Activated naive CD4-positive, alpha-beta T cell treated with anti-CD3 and anti-CD28 coated beads, Interleukin-2, amount 50 U/mL, for 24 hours (primary cell): Measurements from ENCODE around the gene DOK6.
A peak's percentile ranks its signal among the peaks of the same experiment; 100 is the strongest.
"Not testable (repeated sequence)": the region's sequence is repeated elsewhere in the genome, so short reads cannot be mapped to it uniquely, and the experiment has no call there.

Source experiments
- H3K27ac Mint-ChIP-seq: one replicate; pipeline ENCODE4 v1.8.0; 2021; ENCODE audit warnings: mild to moderate bottlenecking, mixed read lengths
- H3K27me3 Mint-ChIP-seq: one replicate; pipeline ENCODE4 v1.8.0; 2021; ENCODE audit warnings: mixed read lengths
- H3K36me3 Mint-ChIP-seq: one replicate; pipeline ENCODE4 v1.8.0; 2021; ENCODE audit warnings: mixed read lengths
- H3K4me1 Mint-ChIP-seq: one replicate; pipeline ENCODE4 v1.8.0; 2021; ENCODE audit warnings: mixed read lengths
- H3K4me3 Mint-ChIP-seq: one replicate; pipeline ENCODE4 v1.8.0; 2021; ENCODE audit warnings: mild to moderate bottlenecking, mixed read lengths
- H3K9me3 Mint-ChIP-seq: one replicate; pipeline ENCODE4 v1.8.0; 2021; ENCODE audit warnings: mixed read lengths

DOK6 gene

DNA sequence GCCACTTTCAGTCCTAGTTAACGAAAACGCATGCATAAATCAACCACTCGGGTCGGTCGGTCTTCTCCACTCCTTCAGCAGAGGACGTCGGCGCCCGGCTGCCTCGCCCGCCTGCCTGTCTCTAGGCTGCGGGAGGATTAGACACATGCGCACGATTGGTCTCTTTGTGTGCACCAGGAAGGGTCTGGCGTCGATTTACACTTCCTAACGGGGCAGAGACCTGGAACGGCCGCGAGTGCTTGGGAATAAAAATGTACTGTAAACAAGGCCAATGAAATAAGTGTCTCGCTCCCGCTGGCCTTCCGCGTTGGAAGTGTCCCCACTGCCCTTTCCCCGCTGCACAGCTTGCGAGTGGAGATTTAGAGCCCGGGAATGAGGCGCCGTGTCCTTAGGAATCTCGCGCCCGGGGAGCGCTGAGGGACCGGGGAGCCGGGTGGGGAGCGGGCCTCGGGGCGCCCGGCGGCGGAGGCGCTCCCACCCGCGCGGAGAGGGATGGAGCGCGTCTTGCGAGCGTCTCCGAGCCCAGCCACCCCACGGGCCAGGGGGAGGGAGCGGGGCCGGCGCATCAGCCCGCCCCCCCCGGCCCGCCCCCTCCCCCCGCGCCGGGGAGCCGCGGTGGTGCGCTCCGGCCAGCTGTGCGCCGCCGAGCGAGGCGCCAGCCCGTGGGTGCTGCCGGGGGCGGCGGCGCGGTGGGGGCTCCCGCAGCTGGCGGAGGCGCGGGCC lies at the start of gene DOK6:
TSS of gene DOK6 (plus strand) at position 636 of the 723 bp plus-strand sequence.
- Mint-ChIP-seq H3K4me1 (peaks cover 12% of the 10 kb centered on the region), H3K9me3 (no peaks in the 10 kb centered on the region), H3K36me3 (peaks cover 2% of the 10 kb centered on the region), H3K27me3 (peaks cover 33% of the 10 kb centered on the region), H3K27ac (no peak within 1 kb of the TSS), H3K4me3 (peak within 1 kb of the TSS; percentile 69)

GRCh38 chr18:69353023-69353422 lies 47.7 kb upstream of the DOK6 start:
- no peaks in the 10 kb centered on the region for H3K36me3 Mint-ChIP-seq
- no peak overlapping the region for H3K4me3 Mint-ChIP-seq
- no peaks in the 10 kb centered on the region for H3K4me1 Mint-ChIP-seq
- no peak overlapping the region for H3K27ac Mint-ChIP-seq
- H3K27me3 Mint-ChIP-seq: peaks cover under 1% of the 10 kb centered on the region
- H3K9me3 Mint-ChIP-seq: no peaks in the 10 kb centered on the region

DNA sequence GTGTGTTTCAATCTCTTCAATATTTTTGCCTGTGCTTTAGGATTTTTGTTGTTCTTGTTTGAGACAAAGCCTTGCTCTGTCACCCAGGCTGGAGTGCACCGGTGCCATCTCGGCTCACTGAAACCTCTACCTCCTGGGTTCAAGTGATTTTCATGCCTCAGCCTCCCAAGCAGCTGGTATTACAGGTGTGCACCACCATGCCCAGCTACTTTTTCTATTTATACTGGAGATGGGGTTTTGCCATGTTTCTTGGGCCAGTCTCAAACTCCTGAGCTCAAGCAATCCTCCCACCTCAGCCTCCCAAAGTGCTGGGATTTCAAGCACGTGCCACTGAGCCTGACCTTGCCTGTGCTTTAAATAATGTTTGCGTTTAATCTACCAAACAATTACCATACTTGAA lies 43.1 kb upstream of the DOK6 start:
- H3K4me3 Mint-ChIP-seq: no peak overlapping the region
- H3K27ac Mint-ChIP-seq: no peak overlapping the region
- peaks cover 7% of the 10 kb centered on the region for H3K9me3 Mint-ChIP-seq
- no peaks in the 10 kb centered on the region for H3K36me3 Mint-ChIP-seq
- H3K27me3 Mint-ChIP-seq: no peaks in the 10 kb centered on the region
- no peaks in the 10 kb centered on the region for H3K4me1 Mint-ChIP-seq

DNA sequence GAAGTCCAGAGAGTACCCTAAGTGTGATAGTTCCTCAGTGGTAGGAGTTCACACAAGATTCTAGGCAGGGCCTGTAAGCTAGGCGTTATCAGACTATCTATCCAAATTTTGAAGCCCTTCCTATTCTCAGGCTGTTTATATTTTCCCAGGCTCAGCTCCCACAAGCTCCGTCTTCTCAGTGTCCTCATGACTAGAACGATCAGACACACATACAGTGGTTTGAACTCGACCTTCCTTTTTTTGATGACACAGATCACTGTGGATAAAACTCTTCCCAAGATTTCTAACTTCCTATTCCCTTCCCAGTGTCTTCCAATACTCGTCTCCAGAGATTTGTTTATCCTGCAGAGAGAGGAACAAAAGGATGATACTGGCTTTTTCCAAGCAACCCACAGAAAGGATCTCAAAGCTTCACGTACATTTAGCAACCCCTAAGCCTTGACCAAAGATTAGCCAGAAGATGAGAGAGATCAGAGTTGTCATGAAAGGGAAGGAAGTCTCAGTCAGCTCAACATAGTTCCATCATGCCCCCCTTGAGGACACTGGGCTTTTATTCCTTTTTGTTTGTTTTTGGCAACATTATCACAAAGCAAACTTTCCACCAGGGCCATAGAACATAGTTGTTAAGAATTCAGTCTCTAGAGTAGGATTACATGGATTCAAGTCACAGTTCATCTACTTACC lies 42.3 kb upstream of the DOK6 start:
- Mint-ChIP-seq H3K4me3 (no peak overlapping the region), H3K27me3 (no peaks in the 10 kb centered on the region), H3K27ac (no peak overlapping the region), H3K4me1 (no peaks in the 10 kb centered on the region), H3K36me3 (no peaks in the 10 kb centered on the region), H3K9me3 (peaks cover 7% of the 10 kb centered on the region)

DNA sequence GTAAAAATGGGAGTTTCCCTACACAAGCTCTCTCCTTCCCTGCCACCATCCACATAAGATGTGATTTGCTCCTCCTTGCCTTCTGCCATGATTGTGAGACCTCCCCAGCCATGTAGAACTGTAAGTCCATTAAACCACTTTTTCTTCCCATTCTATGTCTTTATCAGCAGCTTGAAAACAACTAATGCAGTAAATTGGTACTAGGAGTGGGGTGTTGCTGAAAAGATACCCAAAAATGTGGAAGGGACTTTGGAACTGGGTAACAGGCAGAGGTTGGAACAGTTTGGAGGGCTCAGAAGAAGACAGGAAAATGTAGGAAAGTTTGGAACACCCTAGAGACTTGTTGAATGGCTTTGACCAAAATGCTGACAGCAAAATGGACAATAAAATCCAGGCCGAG lies 40.9 kb upstream of the DOK6 start:
- H3K27ac Mint-ChIP-seq, H3K36me3 Mint-ChIP-seq, H3K4me3 Mint-ChIP-seq, H3K4me1 Mint-ChIP-seq, H3K27me3 Mint-ChIP-seq, H3K9me3 Mint-ChIP-seq: not testable (repeated sequence)

GRCh38 chr18:69364930-69365329 lies 35.8 kb upstream of the DOK6 start:
- peaks cover 4% of the 10 kb centered on the region for H3K27me3 Mint-ChIP-seq
- H3K4me1 Mint-ChIP-seq: no peaks in the 10 kb centered on the region
- H3K36me3 Mint-ChIP-seq: no peaks in the 10 kb centered on the region
- peaks cover 2% of the 10 kb centered on the region for H3K9me3 Mint-ChIP-seq
- H3K27ac Mint-ChIP-seq: no peak overlapping the region
- H3K4me3 Mint-ChIP-seq: no peak overlapping the region

DNA sequence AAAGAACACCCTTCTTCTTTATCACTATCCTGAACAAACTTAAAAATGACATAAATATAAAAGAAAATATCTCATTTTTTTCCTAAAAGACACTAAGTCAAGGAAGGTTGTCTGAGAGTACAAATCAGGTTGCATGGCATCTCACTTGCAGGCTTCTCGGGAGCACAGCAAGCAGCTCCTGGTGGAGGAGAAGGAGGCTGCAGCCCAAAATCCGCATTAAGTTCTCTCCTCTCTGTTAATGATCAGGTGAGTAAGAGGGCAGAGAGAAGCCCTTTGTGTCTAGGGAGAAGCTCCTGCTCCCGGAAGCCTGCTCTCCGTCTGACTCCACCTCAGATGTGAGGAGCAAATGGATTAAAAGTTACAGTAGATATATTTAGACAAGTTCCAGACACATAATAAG lies 35.0 kb upstream of the DOK6 start:
- H3K27me3 Mint-ChIP-seq: peaks cover 4% of the 10 kb centered on the region
- H3K27ac Mint-ChIP-seq: no peak overlapping the region
- H3K4me3 Mint-ChIP-seq: no peak overlapping the region
- no peaks in the 10 kb centered on the region for H3K9me3 Mint-ChIP-seq
- no peaks in the 10 kb centered on the region for H3K4me1 Mint-ChIP-seq
- no peaks in the 10 kb centered on the region for H3K36me3 Mint-ChIP-seq

DNA sequence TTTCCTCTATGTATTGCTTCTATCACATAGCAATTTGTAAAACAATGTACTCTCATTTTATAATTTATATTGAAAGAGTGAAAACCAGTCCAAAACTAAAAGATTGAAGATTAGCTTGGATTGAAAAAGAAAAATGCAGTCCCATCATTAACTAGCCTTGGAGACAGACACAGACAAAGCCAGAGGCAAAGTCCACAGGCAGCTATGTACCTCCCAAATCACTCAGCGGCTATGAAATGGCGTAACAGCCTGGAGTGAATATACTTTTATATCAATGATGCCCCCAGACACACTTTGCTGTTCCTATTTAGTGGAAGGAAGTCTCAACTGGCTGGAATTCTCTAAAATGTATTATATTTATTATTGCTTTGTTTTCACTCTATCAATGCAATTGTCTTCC lies 33.6 kb upstream of the DOK6 start:
- H3K4me3 Mint-ChIP-seq: no peak overlapping the region
- no peaks in the 10 kb centered on the region for H3K4me1 Mint-ChIP-seq
- no peaks in the 10 kb centered on the region for H3K36me3 Mint-ChIP-seq
- H3K9me3 Mint-ChIP-seq: no peaks in the 10 kb centered on the region
- H3K27me3 Mint-ChIP-seq: peaks cover 6% of the 10 kb centered on the region
- H3K27ac Mint-ChIP-seq: no peak overlapping the region

DNA sequence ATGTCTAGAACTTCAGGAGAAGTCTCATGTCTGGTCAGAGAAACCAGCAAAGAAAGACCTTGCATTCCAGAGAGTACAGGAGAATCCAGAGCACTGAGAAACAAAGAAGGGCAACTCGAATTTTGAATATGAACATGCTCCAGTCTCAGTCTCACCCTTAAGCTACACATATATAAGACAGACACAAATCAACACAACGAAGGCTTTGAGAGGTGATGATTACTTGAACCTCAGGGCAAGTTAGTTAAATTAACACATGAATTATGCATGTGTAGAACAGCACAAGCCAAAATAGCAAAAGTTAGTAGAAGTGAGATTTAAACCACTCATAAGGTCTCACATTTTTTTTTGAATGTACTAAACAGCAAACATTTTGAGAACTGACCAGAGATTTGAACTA lies 29.0 kb upstream of the DOK6 start:
- no peak overlapping the region for H3K27ac Mint-ChIP-seq
- no peaks in the 10 kb centered on the region for H3K36me3 Mint-ChIP-seq
- H3K9me3 Mint-ChIP-seq: no peaks in the 10 kb centered on the region
- H3K27me3 Mint-ChIP-seq: peaks cover 5% of the 10 kb centered on the region
- H3K4me3 Mint-ChIP-seq: no peak overlapping the region
- H3K4me1 Mint-ChIP-seq: no peaks in the 10 kb centered on the region

DNA sequence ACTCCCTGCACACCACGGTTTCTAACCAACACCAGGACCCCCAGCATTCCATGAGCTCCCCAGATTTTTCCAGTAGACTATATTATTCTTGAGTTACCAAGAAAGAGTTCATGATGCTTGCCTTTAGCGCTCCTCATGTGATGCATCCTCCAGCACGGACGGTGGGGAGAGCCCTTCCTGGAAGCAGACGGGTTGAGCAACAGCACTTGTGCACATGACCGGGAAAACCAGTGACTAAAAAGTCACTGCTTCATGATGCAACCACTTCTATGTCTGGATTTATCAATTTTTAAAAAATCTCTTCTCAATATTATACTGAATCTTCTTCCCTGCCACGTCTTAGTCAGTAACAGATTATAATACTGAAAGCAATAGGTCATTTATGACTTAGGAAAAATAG lies 20.4 kb upstream of the DOK6 start:
- no peak overlapping the region for H3K27ac Mint-ChIP-seq
- H3K9me3 Mint-ChIP-seq: no peaks in the 10 kb centered on the region
- peaks cover 5% of the 10 kb centered on the region for H3K27me3 Mint-ChIP-seq
- no peaks in the 10 kb centered on the region for H3K4me1 Mint-ChIP-seq
- H3K36me3 Mint-ChIP-seq: no peaks in the 10 kb centered on the region
- H3K4me3 Mint-ChIP-seq: no peak overlapping the region

- Mint-ChIP-seq H3K27ac (no peak overlapping the region), H3K27me3 (peaks cover 5% of the 10 kb centered on the region), H3K36me3 (no peaks in the 10 kb centered on the region), H3K4me1 (no peaks in the 10 kb centered on the region), H3K4me3 (no peak overlapping the region), H3K9me3 (no peaks in the 10 kb centered on the region)
These were observed 17.5 kb upstream of the DOK6 start for GRCh38 chr18:69383186-69383585.

- Mint-ChIP-seq H3K4me3 (no peak overlapping the region), H3K4me1 (no peaks in the 10 kb centered on the region), H3K27me3 (peaks cover 7% of the 10 kb centered on the region), H3K9me3 (no peaks in the 10 kb centered on the region), H3K27ac (no peak overlapping the region), H3K36me3 (no peaks in the 10 kb centered on the region)
These were observed 13.5 kb upstream of the DOK6 start for GRCh38 chr18:69387186-69387585.

GRCh38 chr18:69388222-69388621 lies 12.5 kb upstream of the DOK6 start:
- H3K36me3 Mint-ChIP-seq: no peaks in the 10 kb centered on the region
- peaks cover 6% of the 10 kb centered on the region for H3K27me3 Mint-ChIP-seq
- H3K4me3 Mint-ChIP-seq: no peak overlapping the region
- H3K27ac Mint-ChIP-seq: no peak overlapping the region
- no peaks in the 10 kb centered on the region for H3K4me1 Mint-ChIP-seq
- H3K9me3 Mint-ChIP-seq: no peaks in the 10 kb centered on the region

- no peak overlapping the region for H3K27ac Mint-ChIP-seq
- peaks cover 26% of the 10 kb centered on the region for H3K27me3 Mint-ChIP-seq
- H3K4me3 Mint-ChIP-seq: no peak overlapping the region
- peaks cover under 1% of the 10 kb centered on the region for H3K36me3 Mint-ChIP-seq
- H3K4me1 Mint-ChIP-seq: peaks cover 8% of the 10 kb centered on the region
- H3K9me3 Mint-ChIP-seq: no peaks in the 10 kb centered on the region
These were observed 3.6 kb upstream of the DOK6 start for GRCh38 chr18:69397096-69397495.

- peaks cover 2% of the 10 kb centered on the region for H3K36me3 Mint-ChIP-seq
These were observed 1.4 kb upstream of the DOK6 start for GRCh38 chr18:69399253-69399652.

DNA sequence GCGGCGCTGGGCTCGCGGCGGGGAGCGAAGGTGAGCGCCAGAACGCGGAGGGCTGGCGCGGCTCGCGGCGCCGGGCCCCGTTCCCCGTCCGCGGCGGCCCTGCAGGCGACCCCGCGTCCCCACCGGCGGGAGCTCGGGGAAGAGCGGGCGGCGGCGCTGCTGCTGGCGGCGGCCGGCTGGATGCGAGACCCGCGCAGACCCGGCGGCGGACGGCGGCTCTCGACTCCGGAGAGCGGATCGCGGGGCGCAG lies 213 bp downstream of the DOK6 start:
- peaks cover 33% of the 10 kb centered on the region for H3K27me3 Mint-ChIP-seq

More at GRCh38 chr18:69399253-69399652, 1.4 kb upstream of the DOK6 start:
- Mint-ChIP-seq H3K27ac (no peak overlapping the region), H3K9me3 (no peaks in the 10 kb centered on the region), H3K27me3 (peaks cover 33% of the 10 kb centered on the region), H3K4me1 (peaks cover 12% of the 10 kb centered on the region), H3K4me3 (no peak overlapping the region)

More for the DNA sequence above, 213 bp downstream of the DOK6 start:
- Mint-ChIP-seq H3K36me3 (peaks cover 2% of the 10 kb centered on the region), H3K4me1 (peaks cover 12% of the 10 kb centered on the region), H3K9me3 (no peaks in the 10 kb centered on the region), H3K4me3 (no peak overlapping the region), H3K27ac (no peak overlapping the region)
